RKO (cell line): ENCODE data around the gene ADD2.
"Not testable (repeated sequence)": the region's sequence is repeated elsewhere in the genome, so short reads cannot be mapped to it uniquely, and the experiment has no call there.

Experiments used
- DNase-seq: peaks from one replicate; pipeline ENCODE4 v3.0.0-alpha.2; 2016; ENCODE audit warnings: low spot score

The ADD2 gene

GRCh38 chr2:70748002-70748784 is 19.8 kb downstream of the ADD2 start:
- no peak for DNase-seq

- DNase-seq, result no peak
These were observed 20.7 kb downstream of the ADD2 start for GRCh38 chr2:70747284-70747683.

- DNase-seq, result no peak
These were observed 21.7 kb downstream of the ADD2 start for GRCh38 chr2:70746094-70746974.

GRCh38 chr2:70745276-70745825 is 22.6 kb downstream of the ADD2 start:
- no peak for DNase-seq

- no peak for DNase-seq
These were observed 23.6 kb downstream of the ADD2 start for GRCh38 chr2:70744397-70744796.

GRCh38 chr2:70743677-70744076 is 24.3 kb downstream of the ADD2 start:
- DNase-seq, result peak; percentile 44

GRCh38 chr2:70743068-70743467 is 24.9 kb downstream of the ADD2 start:
- no peak for DNase-seq

GRCh38 chr2:70739492-70739891 is 28.5 kb downstream of the ADD2 start:
- DNase-seq, result not testable (repeated sequence)

- no peak for DNase-seq
These were observed 29.8 kb downstream of the ADD2 start for GRCh38 chr2:70738159-70738558.

- DNase-seq, result no peak
These were observed 32.9 kb downstream of the ADD2 start for GRCh38 chr2:70735071-70735470.

GRCh38 chr2:70733646-70734180 is 34.3 kb downstream of the ADD2 start:
- no peak for DNase-seq

GRCh38 chr2:70732766-70733645 is 35.0 kb downstream of the ADD2 start:
- DNase-seq, result no peak

- DNase-seq, result no peak
These were observed 37.3 kb downstream of the ADD2 start for GRCh38 chr2:70730730-70731129.

- no peak for DNase-seq
These were observed 38.4 kb downstream of the ADD2 start for GRCh38 chr2:70729647-70730046.

GRCh38 chr2:70728128-70728527 is 39.9 kb downstream of the ADD2 start:
- DNase-seq, result no peak

- peak; percentile 84 for DNase-seq
These were observed 40.9 kb downstream of the ADD2 start for GRCh38 chr2:70726947-70727725.

- DNase-seq, result no peak
These were observed 42.5 kb downstream of the ADD2 start for GRCh38 chr2:70725505-70725904.

- DNase-seq, result no peak
These were observed 43.6 kb downstream of the ADD2 start for GRCh38 chr2:70724366-70724765.

GRCh38 chr2:70723286-70723885 is 44.6 kb downstream of the ADD2 start:
- no peak for DNase-seq

GRCh38 chr2:70720124-70720523 is 47.9 kb downstream of the ADD2 start:
- no peak for DNase-seq
